Measurements from ENCODE around the gene TP63. TPM values are rescaled to one million over a fixed set of nuclear protein-coding genes. Genes with fewer than 3 reads are reported as not detected.

Gene TP63
- total RNA-seq, 6 experiments from 2014 or later, result 0.06 to 0.55 (median 0.15) TPM; not detected in 3

GRCh38 chr3:189737619-189738018, 106.4 kb downstream of the TP63 start:
- DNase-seq (no peak), ATAC-seq (no peak)
- WGBS (ENCODE audit: insufficient coverage, low coverage, low lambda C conversion rate, missing lambda C conversion rate), result 90% methylated on average over 2 of the region's 2 CpGs
- TF ChIP-seq POLR2A (IDR thresholded peaks at IDR 0.05), result no peak
- TF ChIP-seq CTCF (IDR thresholded peaks at IDR 0.05), result no peak
- H3K36me3 ChIP-seq, result no peaks in the 10 kb centered on the region
- H3K27me3 ChIP-seq, result no peaks in the 10 kb centered on the region
- no peaks in the 10 kb centered on the region for H3K4me1 ChIP-seq
- intact Hi-C loops (cut with DNase I), result no loop called here
- no peak overlapping the region for H3K4me3 ChIP-seq
- H3K27ac ChIP-seq, result no peak overlapping the region
- H3K9me3 ChIP-seq, result no peaks in the 10 kb centered on the region

GRCh38 chr3:189739378-189739777, 108.2 kb downstream of the TP63 start:
- no peaks in the 10 kb centered on the region for H3K27me3 ChIP-seq
- no peaks in the 10 kb centered on the region for H3K4me1 ChIP-seq
- H3K9me3 ChIP-seq, result no peaks in the 10 kb centered on the region
- intact Hi-C loops (cut with DNase I), result no loop called here
- no peaks in the 10 kb centered on the region for H3K36me3 ChIP-seq
- DNase-seq, result no peak
- H3K4me3 ChIP-seq, result no peak overlapping the region
- TF ChIP-seq POLR2A (IDR thresholded peaks at IDR 0.05), result no peak
- H3K27ac ChIP-seq, result no peak overlapping the region
- WGBS (ENCODE audit: insufficient coverage, low coverage, low lambda C conversion rate, missing lambda C conversion rate), result 93% methylated on average over 1 of the region's 1 CpG
- no peak for ATAC-seq

GRCh38 chr3:189740156-189740555, 109.0 kb downstream of the TP63 start:
- Histone ChIP-seq H3K4me1 (no peaks in the 10 kb centered on the region), H3K27ac (no peak overlapping the region), H3K27me3 (no peaks in the 10 kb centered on the region), H3K36me3 (no peaks in the 10 kb centered on the region), H3K9me3 (no peaks in the 10 kb centered on the region), H3K4me3 (no peak overlapping the region)
- WGBS (ENCODE audit: insufficient coverage, low coverage, low lambda C conversion rate, missing lambda C conversion rate), result 85% methylated on average over 2 of the region's 2 CpGs
- DNase-seq (no peak), ATAC-seq (no peak)
- TF ChIP-seq CTCF (IDR thresholded peaks at IDR 0.05), result no peak
- no peak for TF ChIP-seq POLR2A (IDR thresholded peaks at IDR 0.05)
- intact Hi-C loops (cut with DNase I), result no loop called here

- intact Hi-C loops (cut with DNase I), result no loop called here
- no peaks in the 10 kb centered on the region for H3K4me1 ChIP-seq
- TF ChIP-seq POLR2A (IDR thresholded peaks at IDR 0.05) (no peak), CTCF (IDR thresholded peaks at IDR 0.05) (no peak)
- H3K36me3 ChIP-seq, result no peaks in the 10 kb centered on the region
- WGBS (ENCODE audit: insufficient coverage, low coverage, low lambda C conversion rate, missing lambda C conversion rate), result 80% methylated on average over 1 of the region's 5 CpGs
- H3K4me3 ChIP-seq, result no peak overlapping the region
- no peak overlapping the region for H3K27ac ChIP-seq
- DNase-seq, result no peak
- no peaks in the 10 kb centered on the region for H3K9me3 ChIP-seq
- no peaks in the 10 kb centered on the region for H3K27me3 ChIP-seq
- peak in 1 of 4 donors; percentile 16 for ATAC-seq
Measured at GRCh38 chr3:189744235-189744634, 113.0 kb downstream of the TP63 start.

- no peaks in the 10 kb centered on the region for H3K4me1 ChIP-seq
- intact Hi-C loops (cut with DNase I), result no loop called here
- DNase-seq (no peak), ATAC-seq (no peak)
- no peaks in the 10 kb centered on the region for H3K36me3 ChIP-seq
- H3K27ac ChIP-seq, result no peak overlapping the region
- H3K4me3 ChIP-seq, result no peak overlapping the region
- TF ChIP-seq CTCF (IDR thresholded peaks at IDR 0.05) (no peak), POLR2A (IDR thresholded peaks at IDR 0.05) (no peak)
- no peaks in the 10 kb centered on the region for H3K27me3 ChIP-seq
- H3K9me3 ChIP-seq, result no peaks in the 10 kb centered on the region
- WGBS (ENCODE audit: insufficient coverage, low coverage, low lambda C conversion rate, missing lambda C conversion rate), result 67% methylated on average over 1 of the region's 1 CpG
Measured at GRCh38 chr3:189745622-189746021, 114.4 kb downstream of the TP63 start.
